Aorta (tissue), 5 donors: ENCODE measurements around the gene LHB. TPM values are rescaled to one million over a fixed set of nuclear protein-coding genes. Genes with fewer than 3 reads are reported as not detected.
A peak's percentile ranks its signal among the peaks of the same experiment; 100 is the strongest.

Experiments used
- ATAC-seq: fragments of 200-7000 bp; cut with Tn5 transposase; one replicate; pipeline ENCODE4 v1.9.1; 2022; ENCODE audit warnings: moderate library complexity; ENCODE audit not compliant: low FRiP score
- DNase-seq, 2 donors: peaks; one replicate each; pipeline ENCODE4 v3.0.0-alpha.2; 2020
- H3K27ac ChIP-seq, 2 donors: one replicate each; pipeline ENCODE4 v1.5.1; 2013; ENCODE audit warnings: low read length in 2 of 2, mild to moderate bottlenecking in 2 of 2, moderate library complexity in 2 of 2, control low read depth in 1 of 2, inconsistent platforms in 1 of 2, low read depth in 1 of 2
- H3K27me3 ChIP-seq, 2 donors: one replicate each; pipeline ENCODE4 v1.6.1; 2013; ENCODE audit warnings: control low read depth in 1 of 2, low read length in 1 of 2, mild to moderate bottlenecking in 1 of 2, moderate library complexity in 1 of 2; ENCODE audit not compliant: insufficient read depth in 2 of 2, control insufficient read depth in 1 of 2
- H3K36me3 ChIP-seq, 2 donors: one replicate each; pipeline ENCODE4 v1.6.1; 2013; ENCODE audit warnings: control low read depth in 1 of 2, low read length in 1 of 2, mild to moderate bottlenecking in 1 of 2; ENCODE audit not compliant: insufficient read depth in 2 of 2, control insufficient read depth in 1 of 2
- H3K4me1 ChIP-seq, 2 donors: one replicate each; pipeline ENCODE4 v1.6.1; 2013; ENCODE audit warnings: low read length in 2 of 2, control low read depth in 1 of 2, mild to moderate bottlenecking in 1 of 2, moderate library complexity in 1 of 2; ENCODE audit not compliant: insufficient read depth in 2 of 2, control insufficient read depth in 1 of 2
- H3K4me3 ChIP-seq, 2 donors: one replicate each; pipeline ENCODE4 v1.5.1; 2013; ENCODE audit warnings: low read length in 2 of 2, control low read depth in 1 of 2, mild to moderate bottlenecking in 1 of 2
- H3K9me3 ChIP-seq: one replicate; pipeline ENCODE4 v1.6.1; 2013; ENCODE audit warnings: mild to moderate bottlenecking, low read length; ENCODE audit not compliant: control insufficient read depth
- WGBS, 2 donors: extraction: QIAGEN DNeasy Blood & Tissue Kit; methylation state at CpG; one replicate each; pipeline ENCODE4 v1.1.7; 2013; 5-methylcytosine and 5-hydroxymethylcytosine counted together
- intact Hi-C, 2 donors: fragments of 100-400 bp; cut with DNase I; formaldehyde crosslinking; loops; one replicate each; pipeline versions ENCODE4 v1.14.2 to v1.15.0; 2022
- polyA plus RNA-seq, 2 donors: library from polyadenylated mRNA; stranded (reverse); fragments of 200-250 nt; gene quantifications; one replicate each; pipeline ENCODE4 v1.2.3, GENCODE V29; 2013
- total RNA-seq, 2 donors: library from RNA; stranded (reverse); fragmentation: NEBNext Ultra II Directional; extraction: Animal tissue kit (Norgen Biotek cat#: 25700); gene quantifications; one replicate each; pipeline ENCODE4 v1.2.1, GENCODE V29; 2021
- donor health status: healthy with polysubstance abuse.
- donor health status: Bipolar disorder and iron deficiency.
- donor health status: DM: no; HTN: no; CAD: no.
- donor health status: DM: no; HTN: no; CAD: no.
- donor health status: DM: yes; HTN: yes; CAD: no.

LHB gene
- total and polyA plus RNA-seq, 4 donors, result 0.84 to 2.2 (median 1.8) TPM; not detected in 1

- H3K27me3 ChIP-seq, result no peaks in the 10 kb centered on the region
These were observed 918 bp upstream of the LHB start for GRCh38 chr19:49017666-49018351.

GRCh38 chr19:49016067-49016839 lies 638 bp downstream of the LHB start:
- no peak for ATAC-seq
- intact Hi-C loops, result no loop called here
- DNase-seq, result no peak
- Histone ChIP-seq H3K4me1 (no peaks in the 10 kb centered on the region), H3K4me3 (no peak overlapping the region), H3K27me3 (no peaks in the 10 kb centered on the region), H3K27ac (no peak overlapping the region), H3K9me3 (no peaks in the 10 kb centered on the region), H3K36me3 (no peaks in the 10 kb centered on the region)
- WGBS, 2 donors, result 91 to 94% methylated on average over 22 to 29 of the region's 29 CpGs

More at GRCh38 chr19:49017666-49018351, 918 bp upstream of the LHB start:
- Histone ChIP-seq H3K4me3 (peak overlapping the region; percentile 5 to 28), H3K9me3 (no peaks in the 10 kb centered on the region), H3K36me3 (no peaks in the 10 kb centered on the region), H3K4me1 (no peaks in the 10 kb centered on the region), H3K27ac (no peak overlapping the region)
- WGBS, 2 donors, result 1% methylated on average over 62 of the region's 62 CpGs
- intact Hi-C loops, result no loop called here
- DNase-seq (peak; percentile 67 to 86), ATAC-seq (peak; percentile 37)

- DNase-seq (no peak), ATAC-seq (no peak)
- Histone ChIP-seq H3K27me3 (no peaks in the 10 kb centered on the region), H3K4me1 (no peaks in the 10 kb centered on the region), H3K9me3 (no peaks in the 10 kb centered on the region), H3K4me3 (no peak overlapping the region), H3K27ac (no peak overlapping the region), H3K36me3 (no peaks in the 10 kb centered on the region)
- WGBS, 2 donors, result 91% methylated on average over 18 of the region's 18 CpGs
- intact Hi-C loops, result no loop called here
These were observed 2.0 kb downstream of the LHB start for GRCh38 chr19:49014870-49015255.

- Histone ChIP-seq H3K27me3 (no peaks in the 10 kb centered on the region), H3K27ac (no peak overlapping the region), H3K4me3 (no peak overlapping the region), H3K4me1 (no peaks in the 10 kb centered on the region), H3K36me3 (no peaks in the 10 kb centered on the region), H3K9me3 (no peaks in the 10 kb centered on the region)
- intact Hi-C loops, result no loop called here
- DNase-seq, result no peak
- no peak for ATAC-seq
- WGBS, 2 donors, result 92 to 94% methylated on average over 32 of the region's 32 CpGs
These were observed 2.6 kb downstream of the LHB start for GRCh38 chr19:49014123-49014869.

GRCh38 chr19:49011194-49011593 lies 5.7 kb downstream of the LHB start:
- WGBS, 2 donors, result 88 to 89% methylated on average over 17 of the region's 17 CpGs
- Histone ChIP-seq H3K4me1 (no peaks in the 10 kb centered on the region), H3K36me3 (peaks cover 0 to 2% of the 10 kb centered on the region in 2 donors), H3K27me3 (no peaks in the 10 kb centered on the region), H3K9me3 (no peaks in the 10 kb centered on the region), H3K4me3 (no peak overlapping the region), H3K27ac (no peak overlapping the region)
- DNase-seq, result no peak
- ATAC-seq, result no peak
- intact Hi-C loops, result no loop called here

GRCh38 chr19:49010453-49010852 lies 6.4 kb downstream of the LHB start:
- no peaks in the 10 kb centered on the region for H3K27me3 ChIP-seq
- H3K4me3 ChIP-seq, result no peak overlapping the region
- ATAC-seq (no peak), DNase-seq (no peak)
- H3K36me3 ChIP-seq, result peaks cover 0 to 2% of the 10 kb centered on the region in 2 donors
- intact Hi-C loops, result no loop called here
- H3K27ac ChIP-seq, result no peak overlapping the region
- no peaks in the 10 kb centered on the region for H3K4me1 ChIP-seq
- H3K9me3 ChIP-seq, result no peaks in the 10 kb centered on the region
- 89% methylated on average over 18 of the region's 18 CpGs for WGBS, 2 donors

GRCh38 chr19:49009828-49010227 lies 7.1 kb downstream of the LHB start:
- H3K9me3 ChIP-seq, result no peaks in the 10 kb centered on the region
- H3K27me3 ChIP-seq, result no peaks in the 10 kb centered on the region
- H3K4me1 ChIP-seq, result no peaks in the 10 kb centered on the region
- ATAC-seq (no peak), DNase-seq (no peak)
- H3K4me3 ChIP-seq, result no peak overlapping the region
- intact Hi-C loops, result no loop called here
- no peak overlapping the region for H3K27ac ChIP-seq
- H3K36me3 ChIP-seq, result peaks cover 4 to 6% of the 10 kb centered on the region in 2 donors
- WGBS, 2 donors, result 96% methylated on average over 18 of the region's 18 CpGs

- Histone ChIP-seq H3K4me3 (no peak overlapping the region), H3K9me3 (no peaks in the 10 kb centered on the region), H3K27me3 (no peaks in the 10 kb centered on the region), H3K4me1 (no peaks in the 10 kb centered on the region), H3K36me3 (peaks cover 4 to 9% of the 10 kb centered on the region in 2 donors), H3K27ac (no peak overlapping the region)
- WGBS, 2 donors, result 92 to 96% methylated on average over 22 of the region's 22 CpGs
- intact Hi-C loops, result no loop called here
- ATAC-seq, result no peak
- no peak for DNase-seq
These were observed 10.0 kb downstream of the LHB start for GRCh38 chr19:49006905-49007304.
